Pancreas (tissue), 10 donors: ENCODE results near the gene STH. TPM values are rescaled to one million over a fixed set of nuclear protein-coding genes. Genes with fewer than 3 reads are reported as not detected.

ENCODE experiments used
- ATAC-seq, 4 donors: fragments of 200-7000 bp; cut with Tn5 transposase; one replicate each; pipeline versions ENCODE4 v1.8.0 to v1.9.1; 2020; ENCODE audit warnings: mild to moderate bottlenecking in 4 of 4, moderate library complexity in 4 of 4
- DNase-seq, 6 donors: peaks; one replicate each; pipeline ENCODE4 v3.0.0-alpha.2; 2020
- FAIRE-seq: peaks from 2 replicates; lab custom pipeline; 2012; peaks lifted over from hg19 to GRCh38; lab: Jason Lieb, UNC
- H3K27ac ChIP-seq, 4 donors: fragments of 200-600 bp; sonication (generic); 1 replicate in 3 of 4; 2 replicates in 1 of 4; pipeline versions ENCODE4 v1.5.0 to v1.8.0; 2020
- H3K27me3 ChIP-seq, 4 donors: fragments of 200-600 bp; one replicate each; pipeline ENCODE4 v1.8.0; 2021
- H3K36me3 ChIP-seq, 3 donors: fragments of 200-600 bp; sonication (generic) in 1 of 3; one replicate each; pipeline versions ENCODE4 v1.5.0 to v1.8.0; 2020 to 2021
- H3K4me1 ChIP-seq, 3 donors: fragments of 200-600 bp; one replicate each; pipeline ENCODE4 v1.8.0; 2021
- H3K4me3 ChIP-seq, 4 donors: fragments of 200-600 bp; sonication (generic) in 2 of 4; one replicate each; pipeline versions ENCODE4 v1.5.0 to v1.8.0; 2020 to 2021
- H3K9me3 ChIP-seq, 4 donors: fragments of 200-600 bp; one replicate each; pipeline ENCODE4 v1.8.0; 2021
- CTCF ChIP-seq, 4 donors: fragments of 200-600 bp; sonication (generic) in 3 of 4; IDR thresholded peaks; one replicate each; pipeline versions ENCODE4 v1.5.0 to v1.8.0; 2021; ENCODE audit warnings: antibody characterized with exemption in 4 of 4
- WGBS, 2 donors: extraction: QIAGEN DNeasy Blood & Tissue Kit; methylation state at CpG; one replicate each; pipeline ENCODE4 v1.1.7; 2013; 5-methylcytosine and 5-hydroxymethylcytosine counted together
- intact Hi-C, 3 donors: fragments of 100-400 bp; cut with DNase I; formaldehyde crosslinking; loops; one replicate each; pipeline versions ENCODE4 v1.11.1 to v1.14.2; 2022
- polyA plus RNA-seq, 2 donors: library from polyadenylated mRNA; stranded (reverse); fragments of 200-250 nt; gene quantifications; one replicate each; pipeline ENCODE4 v1.2.3, GENCODE V29; 2013
- total RNA-seq, 6 donors: library from RNA; stranded (reverse); fragmentation: NEBNext Ultra II Directional in 4 of 6; extraction: Animal tissue kit (Norgen Biotek cat#: 25700) in 4 of 6; gene quantifications; one replicate each; pipeline versions ENCODE4 v1.2.1 to v1.2.4, GENCODE V29; 2021 to 2023
- donor health status: healthy with polysubstance abuse.
- donor health status: DM: no; HTN: no; CAD: no; lungs with moderate emphysema.
- donor health status: DM: no; HTN: no; CAD: no.
- donor health status: control.
- donor health status: control.
- donor health status: Bipolar disorder and iron deficiency.
- donor health status: DM: yes; HTN: yes; CAD: no.
- donor health status: DM: no; HTN: no; CAD: no.
- donor health status: DM: no; HTN: no; CAD: no.
- donor health status: DM: yes; HTN: yes; CAD: no.

STH gene
- total and polyA plus RNA-seq, 8 donors = not detected

DNA sequence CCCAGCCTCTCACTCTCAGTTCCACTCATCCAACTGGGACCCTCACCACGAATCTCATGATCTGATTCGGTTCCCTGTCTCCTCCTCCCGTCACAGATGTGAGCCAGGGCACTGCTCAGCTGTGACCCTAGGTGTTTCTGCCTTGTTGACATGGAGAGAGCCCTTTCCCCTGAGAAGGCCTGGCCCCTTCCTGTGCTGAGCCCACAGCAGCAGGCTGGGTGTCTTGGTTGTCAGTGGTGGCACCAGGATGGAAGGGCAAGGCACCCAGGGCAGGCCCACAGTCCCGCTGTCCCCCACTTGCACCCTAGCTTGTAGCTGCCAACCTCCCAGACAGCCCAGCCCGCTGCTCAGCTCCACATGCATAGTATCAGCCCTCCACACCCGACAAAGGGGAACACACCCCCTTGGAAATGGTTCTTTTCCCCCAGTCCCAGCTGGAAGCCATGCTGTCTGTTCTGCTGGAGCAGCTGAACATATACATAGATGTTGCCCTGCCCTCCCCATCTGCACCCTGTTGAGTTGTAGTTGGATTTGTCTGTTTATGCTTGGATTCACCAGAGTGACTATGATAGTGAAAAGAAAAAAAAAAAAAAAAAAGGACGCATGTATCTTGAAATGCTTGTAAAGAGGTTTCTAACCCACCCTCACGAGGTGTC is 26.6 kb downstream of the STH start:
- H3K4me1 ChIP-seq = peaks cover 22 to 56% (median 49%) of the 10 kb centered on the region in 3 donors
- peak overlapping the region; percentile 42 to 77 (median 58) for H3K27ac ChIP-seq
- 62 to 72% methylated on average over 8 of the region's 8 CpGs for WGBS, 2 donors
- H3K4me3 ChIP-seq = no peak overlapping the region
- H3K9me3 ChIP-seq = no peaks in the 10 kb centered on the region
- no peaks in the 10 kb centered on the region for H3K36me3 ChIP-seq
- no peaks in the 10 kb centered on the region for H3K27me3 ChIP-seq
- no peak for ATAC-seq
- DNase-seq = peak in 1 of 6 donors; percentile 52
- FAIRE-seq = no peak
- TF ChIP-seq CTCF (IDR thresholded peaks at IDR 0.05) = no peak
- intact Hi-C loops = no loop called here

DNA sequence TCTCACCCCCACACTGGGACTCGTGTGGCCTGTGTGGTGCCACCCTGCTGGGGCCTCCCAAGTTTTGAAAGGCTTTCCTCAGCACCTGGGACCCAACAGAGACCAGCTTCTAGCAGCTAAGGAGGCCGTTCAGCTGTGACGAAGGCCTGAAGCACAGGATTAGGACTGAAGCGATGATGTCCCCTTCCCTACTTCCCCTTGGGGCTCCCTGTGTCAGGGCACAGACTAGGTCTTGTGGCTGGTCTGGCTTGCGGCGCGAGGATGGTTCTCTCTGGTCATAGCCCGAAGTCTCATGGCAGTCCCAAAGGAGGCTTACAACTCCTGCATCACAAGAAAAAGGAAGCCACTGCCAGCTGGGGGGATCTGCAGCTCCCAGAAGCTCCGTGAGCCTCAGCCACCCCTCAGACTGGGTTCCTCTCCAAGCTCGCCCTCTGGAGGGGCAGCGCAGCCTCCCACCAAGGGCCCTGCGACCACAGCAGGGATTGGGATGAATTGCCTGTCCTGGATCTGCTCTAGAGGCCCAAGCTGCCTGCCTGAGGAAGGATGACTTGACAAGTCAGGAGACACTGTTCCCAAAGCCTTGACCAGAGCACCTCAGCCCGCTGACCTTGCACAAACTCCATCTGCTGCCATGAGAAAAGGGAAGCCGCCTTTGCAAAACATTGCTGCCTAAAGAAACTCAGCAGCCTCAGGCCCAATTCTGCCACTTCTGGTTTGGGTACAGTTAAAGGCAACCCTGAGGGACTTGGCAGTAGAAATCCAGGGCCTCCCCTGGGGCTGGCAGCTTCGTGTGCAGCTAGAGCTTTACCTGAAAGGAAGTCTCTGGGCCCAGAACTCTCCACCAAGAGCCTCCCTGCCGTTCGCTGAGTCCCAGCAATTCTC is 27.4 kb downstream of the STH start:
- no peak for TF ChIP-seq CTCF (IDR thresholded peaks at IDR 0.05)
- intact Hi-C loops = no loop called here
- Histone ChIP-seq H3K4me1 (peaks cover 22 to 60% (median 49%) of the 10 kb centered on the region in 3 donors), H3K4me3 (no peak overlapping the region), H3K9me3 (no peaks in the 10 kb centered on the region), H3K27ac (peak overlapping the region; percentile 31 to 77 (median 56)), H3K27me3 (no peaks in the 10 kb centered on the region), H3K36me3 (peaks cover 0 to 3% (median 3%) of the 10 kb centered on the region in 3 donors)
- FAIRE-seq (no peak), ATAC-seq (peak in 2 of 4 donors; percentile 0 to 7), DNase-seq (peak in 1 of 6 donors; percentile 53)
- WGBS, 2 donors = 75 to 79% methylated on average over 17 of the region's 17 CpGs

DNA sequence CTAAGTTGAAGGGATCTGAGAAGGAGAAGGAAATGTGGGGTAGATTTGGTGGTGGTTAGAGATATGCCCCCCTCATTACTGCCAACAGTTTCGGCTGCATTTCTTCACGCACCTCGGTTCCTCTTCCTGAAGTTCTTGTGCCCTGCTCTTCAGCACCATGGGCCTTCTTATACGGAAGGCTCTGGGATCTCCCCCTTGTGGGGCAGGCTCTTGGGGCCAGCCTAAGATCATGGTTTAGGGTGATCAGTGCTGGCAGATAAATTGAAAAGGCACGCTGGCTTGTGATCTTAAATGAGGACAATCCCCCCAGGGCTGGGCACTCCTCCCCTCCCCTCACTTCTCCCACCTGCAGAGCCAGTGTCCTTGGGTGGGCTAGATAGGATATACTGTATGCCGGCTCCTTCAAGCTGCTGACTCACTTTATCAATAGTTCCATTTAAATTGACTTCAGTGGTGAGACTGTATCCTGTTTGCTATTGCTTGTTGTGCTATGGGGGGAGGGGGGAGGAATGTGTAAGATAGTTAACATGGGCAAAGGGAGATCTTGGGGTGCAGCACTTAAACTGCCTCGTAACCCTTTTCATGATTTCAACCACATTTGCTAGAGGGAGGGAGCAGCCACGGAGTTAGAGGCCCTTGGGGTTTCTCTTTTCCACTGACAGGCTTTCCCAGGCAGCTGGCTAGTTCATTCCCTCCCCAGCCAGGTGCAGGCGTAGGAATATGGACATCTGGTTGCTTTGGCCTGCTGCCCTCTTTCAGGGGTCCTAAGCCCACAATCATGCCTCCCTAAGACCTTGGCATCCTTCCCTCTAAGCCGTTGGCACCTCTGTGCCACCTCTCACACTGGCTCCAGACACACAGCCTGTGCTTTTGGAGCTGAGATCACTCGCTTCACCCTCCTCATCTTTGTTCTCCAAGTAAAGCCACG is 28.3 kb downstream of the STH start:
- Histone ChIP-seq H3K27ac (peak overlapping the region; percentile 31 to 77 (median 56)), H3K36me3 (peaks cover 0 to 10% (median 5%) of the 10 kb centered on the region in 3 donors), H3K27me3 (no peaks in the 10 kb centered on the region), H3K9me3 (no peaks in the 10 kb centered on the region), H3K4me1 (peaks cover 22 to 60% (median 49%) of the 10 kb centered on the region in 3 donors), H3K4me3 (no peak overlapping the region)
- FAIRE-seq (no peak), ATAC-seq (peak; percentile 49 to 71 (median 65)), DNase-seq (peak; percentile 72 to 90 (median 85))
- intact Hi-C loops = no loop called here
- 36 to 38% methylated on average over 12 of the region's 12 CpGs for WGBS, 2 donors
- TF ChIP-seq CTCF (IDR thresholded peaks at IDR 0.05) = no peak

DNA sequence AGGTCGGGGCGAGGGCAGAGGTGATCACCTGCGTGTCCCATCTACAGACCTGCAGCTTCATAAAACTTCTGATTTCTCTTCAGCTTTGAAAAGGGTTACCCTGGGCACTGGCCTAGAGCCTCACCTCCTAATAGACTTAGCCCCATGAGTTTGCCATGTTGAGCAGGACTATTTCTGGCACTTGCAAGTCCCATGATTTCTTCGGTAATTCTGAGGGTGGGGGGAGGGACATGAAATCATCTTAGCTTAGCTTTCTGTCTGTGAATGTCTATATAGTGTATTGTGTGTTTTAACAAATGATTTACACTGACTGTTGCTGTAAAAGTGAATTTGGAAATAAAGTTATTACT is 28.9 kb downstream of the STH start:
- Histone ChIP-seq H3K27ac (peak overlapping the region; percentile 31 to 77 (median 56)), H3K4me3 (no peak overlapping the region), H3K9me3 (no peaks in the 10 kb centered on the region), H3K4me1 (peaks cover 24 to 60% (median 49%) of the 10 kb centered on the region in 3 donors), H3K27me3 (no peaks in the 10 kb centered on the region), H3K36me3 (peaks cover 0 to 12% (median 5%) of the 10 kb centered on the region in 3 donors)
- WGBS, 2 donors = 38% methylated on average over 4 of the region's 4 CpGs
- DNase-seq (no peak), FAIRE-seq (no peak), ATAC-seq (peak in 3 of 4 donors; percentile 8 to 14 (median 8))
- intact Hi-C loops = no loop called here
- no peak for TF ChIP-seq CTCF (IDR thresholded peaks at IDR 0.05)
